H1 (cell line): Measurements from ENCODE around the gene EPSTI1. TPM values are rescaled to one million over a fixed set of nuclear protein-coding genes. Genes with fewer than 3 reads are reported as not detected.

Source experiments
- ATF2 ChIP-seq: IDR thresholded peaks from 2 replicates; pipeline ENCODE4 v1.6.1; 2012; ENCODE audit warnings: low read length, inconsistent platforms
- CBX8 ChIP-seq: fragments of 300-800, 300-1000 bp; sonication (generic); IDR thresholded peaks from 2 replicates; pipeline ENCODE4 v1.7.1; 2016; ENCODE audit warnings: low read depth, low read length, borderline replicate concordance
- CHD7 ChIP-seq: fragments of 300-600 bp; sonication (generic); IDR thresholded peaks from 2 replicates; pipeline ENCODE4 v1.7.1; 2012; ENCODE audit warnings: low read length, moderate library complexity, mild to moderate bottlenecking, inconsistent platforms; ENCODE audit not compliant: insufficient replicate concordance
- EZH2 ChIP-seq: fragments of 200-600 bp; sonication (generic); IDR thresholded peaks from 2 replicates; pipeline ENCODE4 v1.7.1; 2012; ENCODE audit warnings: low read depth, mild to moderate bottlenecking, moderate library complexity, low read length, inconsistent platforms; ENCODE audit not compliant: severe bottlenecking
- JUN ChIP-seq: IDR thresholded peaks from 2 replicates; pipeline ENCODE4 v1.6.1; 2011; ENCODE audit warnings: low read depth, mild to moderate bottlenecking, improper control_type of control experiment, low read length
- MAFK ChIP-seq: IDR thresholded peaks from 2 replicates; pipeline ENCODE4 v1.6.1; 2012; ENCODE audit warnings: low read depth, mild to moderate bottlenecking, improper control_type of control experiment, low read length
- RXRA ChIP-seq: IDR thresholded peaks from 2 replicates; pipeline ENCODE4 v1.6.1; 2011; ENCODE audit warnings: low read depth, mild to moderate bottlenecking, low read length, moderate library complexity; ENCODE audit not compliant: insufficient read depth
- SAP30 ChIP-seq: fragments of 300-600 bp; sonication (generic); IDR thresholded peaks from 2 replicates; pipeline ENCODE4 v1.7.1; 2012; ENCODE audit warnings: low read length, moderate library complexity, mild to moderate bottlenecking, inconsistent platforms; ENCODE audit not compliant: insufficient read depth, insufficient replicate concordance
- SP1 ChIP-seq: IDR thresholded peaks from 2 replicates; pipeline ENCODE4 v1.6.1; 2011; ENCODE audit warnings: low read depth, low read length
- polyA plus RNA-seq, 7 experiments: library from polyadenylated mRNA; depleted of rRNA in 3 of 7; stranded (reverse) in 5 of 7; unstranded in 2 of 7; fragments of >200 nt in 5 of 7; fragments of 200-250 nt in 2 of 7; gene quantifications; 1 replicate in 5 of 7; 2 replicates in 1 of 7; 4 replicates in 1 of 7; pipeline versions ENCODE4 v1.2.1 to v1.2.3, GENCODE V29; 2011 to 2013; ENCODE audit warnings: missing spikeins in 2 of 7, mixed read lengths in 2 of 7
- total RNA-seq: library from RNA; stranded (reverse); fragmentation: NEBNext Ultra II Directional; extraction: Animal tissue kit (Norgen Biotek cat#: 25700); gene quantifications from 2 replicates; pipeline ENCODE4 v1.2.1, GENCODE V29; 2021

The EPSTI1 gene
- total and polyA plus RNA-seq, 2 of the 8 experiments (the other 6 are each of a cell fraction or from before 2014, with no cell fraction given): 0.23 to 0.37 TPM

GRCh38 chr13:42885325-42885724, 106.7 kb downstream of the EPSTI1 start (continued):
- no peak for TF ChIP-seq CHD7
- TF ChIP-seq MAFK: no peak
- TF ChIP-seq ATF2: no peak
- TF ChIP-seq JUN: no peak
- TF ChIP-seq CBX8: no peak
- TF ChIP-seq SP1: no peak
- TF ChIP-seq SAP30: no peak
- TF ChIP-seq RXRA: no peak
- no peak for TF ChIP-seq EZH2
